HG03025 (cell line): ENCODE results near the gene CTAG1B.
"Not testable (repeated sequence)": the region's sequence is repeated elsewhere in the genome, so short reads cannot be mapped to it uniquely, and the experiment has no call there.

ENCODE experiments used
- ATAC-seq: cut with Tn5 transposase; IDR thresholded peaks from one replicate; pipeline ENCODE4 v1.9.1; 2021; ENCODE audit warnings: mild to moderate bottlenecking, moderate library complexity; ENCODE audit not compliant: unreplicated experiment, low FRiP score

CTAG1B gene

DNA sequence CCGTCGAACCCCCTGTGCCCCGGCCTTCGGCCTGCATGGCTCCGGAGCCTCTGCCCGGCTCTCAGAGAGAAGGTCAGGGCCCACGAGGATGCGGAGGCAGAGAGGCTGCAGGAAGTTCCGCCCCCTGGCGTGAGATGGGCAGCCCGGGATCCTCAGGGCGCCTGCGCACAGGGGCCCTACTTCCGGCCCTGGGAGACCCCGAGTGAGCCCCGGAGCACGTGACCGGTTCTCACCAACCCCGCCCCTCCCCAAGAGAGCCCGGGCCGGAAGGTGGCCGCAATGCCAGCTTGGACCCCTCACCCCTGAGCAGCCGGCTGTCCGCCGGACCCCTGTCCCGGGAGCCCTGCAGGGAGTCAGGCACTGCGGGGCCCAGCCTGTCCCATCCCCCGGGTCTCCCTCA is at the start of gene CTAG1B:
CTAG1B (minus strand) TSS at position 101 of the 400 bp plus-strand sequence; CDS start at position 37, 64 bp downstream.
- not testable (repeated sequence) for ATAC-seq

DNA sequence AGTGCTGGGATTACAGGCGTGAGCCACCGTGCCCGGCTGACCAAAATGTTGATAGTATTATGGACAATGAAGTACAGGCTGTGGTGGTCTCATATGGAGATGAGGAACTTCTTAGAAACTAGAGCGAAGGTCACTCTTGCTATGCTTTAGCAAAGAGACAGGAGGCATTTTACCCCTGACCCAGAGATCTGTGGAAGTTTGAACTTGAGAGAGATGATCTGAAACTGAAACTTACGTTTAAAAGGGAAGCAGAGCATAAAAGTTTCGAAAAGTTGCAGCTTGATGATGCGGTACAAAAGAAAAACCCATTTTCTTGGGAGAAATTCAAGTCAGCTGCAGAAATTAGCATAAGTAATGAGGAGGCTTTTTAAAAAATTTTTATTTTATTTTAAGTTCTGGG is 42.8 kb upstream of the CTAG1B start:
- no peak for ATAC-seq

DNA sequence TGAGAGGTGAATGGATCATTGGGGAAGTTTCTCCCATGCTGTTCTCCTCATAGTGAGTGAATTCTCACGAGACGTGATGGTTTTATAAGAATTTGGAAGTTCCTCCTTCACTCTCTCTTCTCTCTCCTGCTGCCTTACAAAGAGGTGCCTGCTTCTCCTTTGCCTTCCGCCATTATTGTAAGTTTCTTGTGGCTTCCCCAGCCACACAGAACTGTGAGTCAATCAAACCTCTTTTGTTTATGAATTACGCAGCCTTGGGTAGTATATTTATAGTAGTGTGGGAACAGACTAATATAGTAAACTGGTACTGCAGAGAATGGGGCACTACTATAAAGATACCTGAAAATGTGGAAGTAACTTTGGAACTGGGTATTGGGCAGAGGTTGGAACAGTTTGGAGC is 42.1 kb upstream of the CTAG1B start:
- ATAC-seq: no peak

DNA sequence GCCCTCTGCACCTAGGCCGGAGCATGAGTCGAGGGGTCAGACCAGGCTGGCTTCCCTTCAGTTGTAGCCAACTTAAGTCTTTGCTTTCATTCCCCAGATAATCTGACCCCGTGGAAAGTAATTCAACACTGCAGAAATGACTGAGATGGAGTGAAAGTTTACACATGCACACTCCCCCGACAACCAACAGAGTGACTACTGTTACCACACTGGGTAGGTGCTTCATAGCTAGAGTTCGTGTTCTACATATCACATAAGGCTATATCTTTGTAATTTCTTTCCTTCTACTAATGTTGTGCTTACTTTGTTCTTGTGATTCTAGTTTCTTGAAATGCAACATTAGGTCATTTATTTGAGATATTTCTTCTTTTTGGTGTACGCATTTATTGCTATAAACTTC is 41.5 kb upstream of the CTAG1B start:
- ATAC-seq: no peak

DNA sequence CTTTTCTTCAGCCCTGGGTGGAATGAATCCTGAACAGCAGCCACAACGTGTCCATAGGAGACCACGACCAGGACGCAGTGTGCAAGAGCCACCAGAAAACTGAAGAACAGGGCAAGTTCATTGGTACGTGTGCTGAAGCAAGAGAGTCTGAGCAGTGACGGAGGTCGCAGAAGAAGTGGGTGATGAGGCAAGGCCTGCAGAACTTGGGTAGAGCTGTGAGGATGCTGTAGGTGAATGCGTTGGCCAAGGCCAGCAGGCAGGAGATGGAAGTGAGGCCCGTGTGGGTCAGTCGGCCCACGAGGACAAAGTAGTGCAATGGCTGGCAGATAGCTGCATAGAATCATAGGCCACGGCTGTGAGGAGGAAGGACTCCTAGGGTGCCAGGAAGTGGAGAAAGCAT is 39.9 kb upstream of the CTAG1B start:
- no peak for ATAC-seq

DNA sequence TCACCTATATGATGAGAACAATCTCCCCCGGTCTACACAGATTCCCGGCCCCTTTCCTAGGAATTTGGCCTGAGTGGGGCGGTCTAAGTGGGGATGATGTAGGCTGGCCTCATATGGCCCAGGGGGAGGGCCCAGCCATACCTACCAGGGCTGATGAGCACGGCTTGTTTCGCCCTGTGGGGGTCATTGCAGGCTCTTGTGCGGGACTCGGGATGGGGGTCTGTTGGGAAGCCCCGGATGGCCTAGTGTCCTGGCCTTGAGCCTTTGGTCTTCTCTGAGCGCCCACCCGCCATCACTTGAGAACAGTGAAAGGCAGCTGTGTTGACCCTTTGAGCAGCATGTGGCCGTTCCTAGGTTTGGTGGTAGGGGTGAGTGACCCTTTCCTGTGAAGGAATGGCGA is 39.1 kb upstream of the CTAG1B start:
- no peak for ATAC-seq

DNA sequence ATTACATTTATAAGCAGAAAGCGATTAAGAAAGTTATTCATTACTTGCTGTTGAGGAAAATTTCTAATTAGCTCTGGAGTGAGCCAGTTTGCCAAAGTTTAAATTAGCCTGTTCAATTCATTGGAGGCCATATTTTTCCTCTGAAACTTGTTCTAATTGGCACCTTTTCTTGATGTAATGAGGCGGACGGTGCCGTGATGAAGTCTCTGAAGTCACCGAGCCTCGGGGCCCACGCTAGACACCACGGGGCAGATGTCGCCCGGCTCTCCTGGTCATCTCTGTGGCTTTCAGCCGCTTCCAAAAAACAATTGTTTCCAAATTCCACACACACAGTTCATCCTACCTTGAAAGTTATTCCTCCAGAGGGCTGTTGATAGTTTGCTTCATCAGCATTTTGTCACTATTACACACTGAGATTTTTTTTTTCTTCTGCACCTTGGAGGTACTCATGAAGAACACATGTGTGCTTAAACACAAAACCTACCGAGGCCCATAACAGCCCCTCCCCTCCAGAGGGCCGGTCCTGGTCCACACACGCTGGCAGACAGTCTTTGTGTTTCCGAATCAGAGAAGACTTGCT is 38.2 kb upstream of the CTAG1B start:
- no peak for ATAC-seq

DNA sequence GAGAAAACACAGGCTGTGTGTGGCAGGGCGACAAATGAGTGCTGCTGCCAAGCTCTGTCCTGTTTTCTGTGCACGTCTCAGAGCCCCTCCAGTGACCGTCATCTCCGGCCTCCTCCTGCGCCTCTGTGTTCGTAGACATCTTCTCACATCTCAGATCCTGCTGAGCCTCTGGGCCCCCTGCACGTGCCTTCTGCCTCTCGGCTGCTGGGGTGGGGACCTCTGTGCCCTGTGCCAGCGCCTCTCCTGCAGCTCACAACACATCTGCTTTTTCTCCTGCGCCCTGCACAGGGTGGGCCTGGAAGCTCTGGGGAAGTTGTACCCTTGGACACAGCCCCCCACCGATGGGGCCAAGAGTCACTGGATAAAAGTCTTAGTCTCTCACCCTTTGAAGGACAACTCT is 36.7 kb upstream of the CTAG1B start:
- no peak for ATAC-seq

DNA sequence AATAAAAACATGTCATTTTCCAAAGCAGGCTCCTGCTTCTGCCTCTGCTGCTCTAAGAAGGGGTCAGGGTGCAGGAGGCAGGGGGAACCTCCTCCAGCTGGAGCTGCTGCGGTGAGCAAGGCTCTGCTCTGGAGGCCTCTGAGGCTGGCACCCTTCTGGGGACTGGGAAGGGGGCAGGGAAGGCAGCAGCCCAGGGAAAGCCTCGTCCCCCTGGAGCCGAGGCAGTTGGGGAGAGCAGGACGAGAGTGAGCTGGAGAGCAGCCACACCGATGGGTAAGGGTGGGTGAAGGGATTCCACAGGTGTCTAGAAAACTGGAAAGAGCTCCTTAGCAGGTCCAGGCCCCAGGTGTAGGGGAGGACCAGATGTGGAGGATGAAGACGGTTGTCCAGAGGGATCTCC is 36.3 kb upstream of the CTAG1B start:
- no peak for ATAC-seq

DNA sequence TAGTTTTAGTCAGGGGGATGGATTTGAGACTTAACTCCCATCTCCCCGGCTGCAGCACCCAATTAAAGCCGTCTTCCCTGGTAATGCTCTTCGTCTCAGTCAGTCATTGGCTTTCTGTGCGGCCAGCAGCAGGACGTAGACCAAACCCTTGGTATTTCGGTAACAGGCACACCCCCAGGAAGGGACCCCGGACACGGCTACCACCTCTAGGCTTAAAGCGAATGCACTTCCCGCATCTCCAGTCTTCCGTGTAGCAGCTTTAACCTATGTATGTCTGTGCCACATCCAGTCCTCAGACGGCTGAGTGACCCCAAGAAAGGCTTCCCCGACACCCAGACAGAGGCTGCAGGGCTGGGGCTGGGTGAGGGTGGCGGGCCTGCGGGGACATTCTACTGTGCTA is 35.8 kb upstream of the CTAG1B start:
- no peak for ATAC-seq

DNA sequence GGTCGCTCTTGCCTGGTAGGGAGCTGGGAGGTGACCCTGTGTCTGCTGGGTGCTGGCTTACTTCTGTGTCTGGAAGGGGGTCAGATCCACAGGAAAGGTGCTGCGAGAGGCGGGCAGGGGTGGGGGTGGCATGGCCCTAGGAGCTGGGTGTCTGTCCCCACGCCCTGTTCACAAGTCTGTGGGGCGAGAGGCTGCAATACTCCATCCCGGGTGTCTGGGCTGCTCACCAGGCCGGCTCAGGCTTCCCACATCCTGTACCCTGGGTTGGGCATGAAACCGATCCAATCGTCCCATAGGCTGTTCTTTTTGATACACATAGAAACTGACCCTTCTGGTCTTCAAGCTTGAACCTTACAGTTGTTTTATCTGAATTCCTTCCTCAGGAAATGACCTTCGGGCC is 35.3 kb upstream of the CTAG1B start:
- no peak for ATAC-seq

DNA sequence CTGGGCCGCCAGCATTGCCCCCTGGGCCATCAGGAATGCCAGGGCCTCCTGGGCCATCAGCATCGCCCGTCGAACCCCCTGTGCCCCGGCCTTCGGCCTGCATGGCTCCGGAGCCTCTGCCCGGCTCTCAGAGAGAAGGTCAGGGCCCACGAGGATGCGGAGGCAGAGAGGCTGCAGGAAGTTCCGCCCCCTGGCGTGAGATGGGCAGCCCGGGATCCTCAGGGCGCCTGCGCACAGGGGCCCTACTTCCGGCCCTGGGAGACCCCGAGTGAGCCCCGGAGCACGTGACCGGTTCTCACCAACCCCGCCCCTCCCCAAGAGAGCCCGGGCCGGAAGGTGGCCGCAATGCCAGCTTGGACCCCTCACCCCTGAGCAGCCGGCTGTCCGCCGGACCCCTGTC is 34.3 kb upstream of the CTAG1B start, which contains the start of gene CTAG2:
CTAG2 (minus strand) TSS at position 167 of the 400 bp plus-strand sequence; CDS start at position 103, 64 bp downstream.
- not testable (repeated sequence) for ATAC-seq

DNA sequence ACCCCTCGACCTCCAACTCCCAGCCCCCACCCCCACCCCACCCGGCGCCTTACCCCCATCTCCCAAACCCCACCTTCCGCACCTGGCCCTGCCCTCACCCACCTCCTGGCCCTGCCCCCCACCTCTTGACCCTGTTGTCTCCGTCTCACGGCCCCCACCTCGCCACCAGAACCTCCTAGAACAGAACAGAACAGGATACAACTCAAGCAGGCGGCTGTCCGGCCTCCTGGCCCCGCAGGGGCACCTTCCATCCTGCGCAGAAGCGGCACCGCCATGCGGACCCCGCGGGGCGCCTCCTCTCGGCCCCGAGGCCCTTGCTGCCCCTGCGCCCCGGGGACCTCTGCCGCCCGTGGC is 33.9 kb upstream of the CTAG1B start:
- ATAC-seq: no peak

DNA sequence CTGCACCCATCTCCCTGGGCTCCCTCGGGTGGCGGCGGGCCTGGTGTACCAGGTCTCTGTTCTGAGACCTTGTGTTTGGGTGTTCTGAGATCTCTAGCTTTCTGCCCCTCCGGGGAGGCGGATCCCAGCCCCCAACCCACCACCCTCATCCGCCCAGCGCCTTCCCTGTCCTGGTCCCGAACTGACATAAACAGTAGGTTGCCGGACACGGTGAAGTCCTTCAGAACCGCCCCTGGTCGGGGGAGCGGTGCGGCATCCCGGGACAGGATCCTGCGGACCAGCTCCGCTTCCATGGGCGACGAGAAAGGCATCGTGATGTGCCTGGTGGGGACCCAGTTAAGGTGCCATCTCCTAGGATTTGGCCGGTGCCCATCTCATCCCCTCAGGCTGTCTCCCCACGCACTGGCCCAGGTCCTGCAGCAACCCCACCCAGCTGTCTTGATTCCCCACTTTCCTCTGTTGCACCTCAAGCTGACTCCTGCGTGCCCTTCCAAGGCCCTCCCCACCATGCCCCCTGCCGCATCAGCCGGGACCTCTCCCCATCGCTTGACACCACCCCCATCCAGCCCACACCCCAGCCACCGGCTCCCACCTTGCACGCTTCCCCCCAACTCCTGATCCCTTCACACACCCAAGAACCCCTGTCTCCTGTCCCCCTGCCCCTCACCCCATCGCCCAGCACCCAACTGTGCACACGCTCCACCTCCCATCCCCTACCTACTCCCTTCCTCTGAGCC is 33.4 kb upstream of the CTAG1B start:
- ATAC-seq: no peak

DNA sequence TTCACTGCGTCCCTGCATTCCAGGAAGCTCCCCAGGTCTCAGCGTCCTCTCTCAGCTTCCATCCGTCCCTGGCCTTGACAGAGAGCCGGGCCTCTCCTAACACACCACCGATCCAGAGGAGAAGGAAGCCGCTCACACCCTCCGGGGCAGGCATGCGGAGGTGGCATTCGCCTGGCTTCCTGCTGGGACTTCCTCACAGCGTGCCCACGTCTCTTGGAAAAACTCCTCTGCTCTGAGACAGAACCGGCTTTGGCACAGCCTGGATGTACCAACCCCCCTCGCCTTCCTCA is 31.1 kb upstream of the CTAG1B start:
- no peak for ATAC-seq

DNA sequence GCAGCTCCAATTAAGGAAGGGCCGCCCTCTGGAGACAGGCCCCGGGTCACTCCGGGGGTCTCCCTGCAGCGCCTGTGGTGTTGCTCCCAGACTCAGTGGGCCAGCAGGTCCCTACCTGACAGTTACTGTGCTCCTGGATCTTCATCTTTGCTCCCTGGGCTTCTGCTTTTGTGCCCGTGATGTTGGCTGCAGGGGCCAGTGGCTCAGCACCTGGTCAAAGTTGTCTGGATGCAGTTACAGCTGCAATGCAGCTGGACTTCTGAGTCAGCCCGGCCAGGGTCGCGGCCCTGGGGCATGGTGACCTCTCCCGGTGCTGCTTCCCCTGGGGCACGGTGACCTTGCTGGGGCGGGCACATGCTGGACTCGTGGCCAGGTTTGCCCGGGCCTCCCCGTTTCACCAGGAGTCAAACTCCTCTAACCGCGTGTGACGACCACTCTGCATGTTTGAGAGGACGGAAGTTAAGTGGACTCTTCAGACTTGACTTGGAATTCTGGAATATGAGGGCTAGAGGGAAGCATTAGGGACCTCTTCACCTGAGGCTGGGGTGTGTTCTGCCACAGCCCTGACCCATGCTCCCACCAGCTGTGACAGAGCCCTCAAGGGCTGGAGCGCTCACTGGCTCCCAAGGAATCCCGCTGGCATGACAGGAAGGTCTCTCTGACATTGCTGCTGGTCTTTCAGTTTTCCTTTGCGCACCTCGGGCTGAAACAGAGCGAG is 30.6 kb upstream of the CTAG1B start:
- no peak for ATAC-seq

DNA sequence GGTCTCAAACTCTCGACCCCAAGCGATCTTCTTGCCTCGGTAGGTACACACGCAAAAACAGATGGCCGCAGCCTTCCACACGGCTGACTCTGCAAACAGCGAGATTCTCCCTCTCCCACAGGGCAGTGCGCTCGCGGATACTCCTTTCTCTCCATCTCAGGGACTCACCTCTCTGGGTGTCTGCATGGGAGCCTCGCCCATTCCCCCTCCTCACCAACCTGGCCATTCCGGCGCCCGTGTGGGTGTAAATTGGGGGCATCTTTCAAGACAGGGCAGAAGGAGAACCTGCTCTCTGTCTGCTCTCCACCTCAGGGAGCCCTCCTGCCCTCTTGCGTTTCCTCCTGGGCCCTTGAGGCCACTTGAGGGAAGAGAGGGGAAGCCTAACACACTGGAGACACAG is 29.8 kb upstream of the CTAG1B start:
- ATAC-seq: no peak

DNA sequence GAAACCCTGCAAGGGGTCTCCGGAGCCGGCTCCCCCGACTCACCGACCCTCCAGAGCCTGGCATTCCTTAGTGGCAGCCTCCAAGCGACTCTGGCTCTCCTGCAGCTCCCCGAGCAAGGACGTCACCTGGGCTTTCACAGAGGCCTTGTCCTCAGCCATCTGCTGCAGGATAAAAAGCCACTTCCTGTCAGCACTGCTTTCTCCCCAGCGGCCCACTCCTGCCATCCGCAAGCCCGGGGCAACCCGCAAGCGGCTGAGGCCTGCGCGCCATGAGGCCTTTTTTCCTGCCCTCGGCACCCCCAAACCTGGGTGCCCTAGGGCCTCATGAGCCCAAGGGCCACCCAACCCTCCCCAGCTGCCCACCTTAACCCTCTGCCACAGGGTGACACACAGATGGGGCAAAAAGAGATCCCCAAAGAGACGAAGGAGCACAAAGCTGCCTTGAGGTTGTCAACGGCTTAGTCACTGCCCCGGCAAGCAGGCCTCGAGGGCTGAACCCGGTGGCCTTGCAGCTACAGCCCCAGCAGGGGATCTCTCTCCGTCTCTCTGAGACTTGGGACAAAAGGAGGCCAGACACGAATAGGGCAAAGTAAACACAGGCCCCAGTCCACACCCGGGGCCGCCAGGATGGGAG is 26.8 kb upstream of the CTAG1B start:
- not testable (repeated sequence) for ATAC-seq

DNA sequence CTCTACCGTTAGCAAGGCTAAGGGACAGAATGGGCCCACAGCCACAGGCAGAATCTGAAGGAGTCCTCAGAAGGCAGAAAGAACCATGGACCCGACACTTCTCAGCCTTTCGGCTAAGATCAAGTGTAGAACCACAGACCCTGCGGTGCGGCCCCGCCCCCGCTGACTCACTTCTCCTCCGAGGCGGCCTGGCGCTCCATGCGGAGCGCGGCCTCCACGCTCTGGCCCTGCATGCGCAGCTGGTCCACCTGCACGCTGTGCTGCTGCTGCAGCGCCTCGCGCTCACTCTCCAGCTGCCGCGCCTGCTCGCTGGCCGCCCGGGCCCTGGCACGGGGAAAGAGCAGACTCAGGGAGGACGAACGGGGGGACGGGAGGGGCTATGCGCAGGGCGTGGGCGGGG is 24.6 kb upstream of the CTAG1B start:
- not testable (repeated sequence) for ATAC-seq

DNA sequence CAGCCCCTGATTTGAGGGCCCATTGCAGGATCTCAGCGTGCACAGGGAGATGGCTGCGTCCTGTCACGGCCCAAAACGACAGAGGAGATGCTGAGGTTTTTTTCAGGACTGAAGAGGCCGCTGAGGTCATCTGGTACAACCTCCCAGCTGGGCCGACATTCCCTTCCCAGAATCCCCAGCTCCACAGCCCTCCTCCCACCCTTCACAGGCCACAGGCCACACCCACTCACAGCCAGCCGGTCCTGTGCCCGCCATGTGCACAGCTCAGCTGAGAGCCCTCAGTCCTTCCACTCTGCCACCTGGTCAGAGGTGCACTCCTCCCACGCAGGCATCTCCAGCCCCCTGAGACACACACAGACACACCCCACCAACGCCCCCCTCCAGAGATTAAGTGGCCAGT is 22.7 kb upstream of the CTAG1B start:
- not testable (repeated sequence) for ATAC-seq

DNA sequence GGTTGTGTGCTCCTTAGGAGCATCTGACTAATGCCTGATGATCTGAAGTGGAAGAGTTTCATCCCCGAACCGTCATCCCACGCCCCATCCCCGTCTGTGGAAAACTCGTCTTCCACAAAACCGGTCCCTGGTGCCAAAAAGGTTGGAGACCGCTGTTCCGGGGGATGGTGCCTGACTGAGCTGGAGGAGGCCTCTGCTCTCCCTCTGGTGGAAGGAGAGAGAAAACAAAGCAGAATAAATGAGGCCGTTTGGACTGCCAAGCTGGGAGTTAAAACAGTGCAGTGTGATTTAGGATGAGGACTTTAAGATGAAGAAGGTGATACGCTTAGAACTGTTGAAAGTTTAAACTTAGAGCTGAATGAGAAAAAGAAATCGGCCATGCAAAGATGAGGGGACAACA is 14.6 kb upstream of the CTAG1B start:
- ATAC-seq: not testable (repeated sequence)
